Sciatic nerve (tissue), 2 donors: ENCODE results near the gene IP6K2. TPM values are rescaled to one million over a fixed set of nuclear protein-coding genes. Genes with fewer than 3 reads are reported as not detected.

Source experiments
- ATAC-seq: fragments of 200-7000 bp; cut with Tn5 transposase; one replicate; pipeline ENCODE4 v1.9.1; 2020; ENCODE audit warnings: mild to moderate bottlenecking, moderate library complexity
- DNase-seq: peaks from one replicate; pipeline ENCODE4 v3.0.0-alpha.2; 2020; ENCODE audit warnings: low spot score
- intact Hi-C: fragments of 100-400 bp; cut with DNase I; formaldehyde crosslinking; loops from one replicate; pipeline ENCODE4 v1.14.2; 2022
- microRNA-seq: library from miRNA; unstranded; fragments of <30 nt; microRNA quantifications from one replicate; pipeline ENCODE4 v1.2.0, GENCODE V29; 2020
- total RNA-seq: library from RNA; stranded (reverse); fragmentation: NEBNext Ultra II Directional; extraction: Animal tissue kit (Norgen Biotek cat#: 25700); gene quantifications from one replicate; pipeline ENCODE4 v1.2.1, GENCODE V29; 2021
- donor health status: DM: no; HTN: no; CAD: no.
- donor health status: DM: no; HTN: no; CAD: no.

The IP6K2 gene
- total RNA-seq, 1 donor from 2014 or later = 104 TPM

DNA sequence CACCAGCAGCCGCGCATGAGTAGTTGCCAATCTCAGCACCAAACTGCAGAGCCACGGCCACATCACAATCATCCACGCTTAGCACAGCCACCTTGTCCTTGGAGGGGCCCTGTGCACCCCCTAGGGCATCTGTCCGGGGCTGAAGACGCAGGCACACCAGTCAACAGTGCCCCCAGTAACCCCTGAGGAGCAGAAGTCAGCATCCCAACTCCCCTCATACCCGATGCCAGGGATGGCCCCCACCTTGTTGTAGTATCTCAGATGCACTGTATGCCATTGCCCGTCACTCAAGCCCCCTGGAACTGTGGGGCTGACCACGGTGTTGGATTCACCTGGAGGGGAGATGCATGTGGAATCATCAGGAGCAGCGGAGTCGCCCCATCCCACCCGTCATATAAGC is 62.0 kb downstream of the IP6K2 start:
- ATAC-seq (no peak), DNase-seq (no peak)
- intact Hi-C loops = no loop called here

- intact Hi-C loops = no loop called here
- DNase-seq (no peak), ATAC-seq (no peak)
Observed at GRCh38 chr3:48652923-48653715, 63.9 kb downstream of the IP6K2 start.

- no peak for ATAC-seq
- intact Hi-C loops = no loop called here
- no peak for DNase-seq
Observed at GRCh38 chr3:48651771-48652170, 65.2 kb downstream of the IP6K2 start.

- no peak for ATAC-seq
- intact Hi-C loops = no loop called here
- no peak for DNase-seq
Observed at GRCh38 chr3:48650723-48651122, 66.3 kb downstream of the IP6K2 start.

DNA sequence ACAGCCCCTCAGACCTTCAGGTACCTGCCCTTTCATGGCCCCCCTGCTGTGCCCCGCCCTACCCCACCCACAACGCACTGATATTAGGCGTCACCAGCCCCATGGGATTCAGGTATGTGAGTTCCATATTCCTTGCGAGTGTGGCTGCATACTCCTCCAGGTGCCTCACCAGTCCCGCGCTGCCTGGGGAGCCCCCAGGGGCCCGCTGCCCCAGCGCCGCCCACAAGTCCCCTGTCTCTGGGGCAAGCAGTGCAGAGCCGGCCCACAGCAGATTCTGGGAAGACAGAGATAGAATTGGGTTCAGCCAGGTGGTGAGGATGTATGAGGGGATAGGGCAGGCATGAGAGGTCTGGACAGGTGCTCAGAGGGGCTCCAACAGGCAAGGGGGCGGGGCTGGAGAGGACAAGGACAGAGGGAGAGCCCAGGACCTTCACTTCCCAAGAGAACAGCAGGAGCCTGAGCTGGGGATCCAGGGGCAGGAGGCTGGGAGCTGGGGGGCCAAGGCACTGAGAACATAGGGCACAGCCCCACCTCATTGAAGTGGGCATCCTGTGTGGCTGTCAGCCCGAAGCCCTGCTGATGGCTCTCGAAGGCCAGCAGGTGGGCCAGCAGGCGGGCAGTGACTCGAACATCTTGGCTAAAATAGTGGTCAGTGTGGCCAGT is 68.7 kb downstream of the IP6K2 start:
- DNase-seq (no peak), ATAC-seq (no peak)
- intact Hi-C loops = no loop called here

GRCh38 chr3:48647714-48648113 is 69.3 kb downstream of the IP6K2 start:
- intact Hi-C loops = no loop called here
- ATAC-seq (no peak), DNase-seq (no peak)

GRCh38 chr3:48644898-48645760 is 71.9 kb downstream of the IP6K2 start:
- intact Hi-C loops = no loop called here
- no peak for DNase-seq
- no peak for ATAC-seq

DNA sequence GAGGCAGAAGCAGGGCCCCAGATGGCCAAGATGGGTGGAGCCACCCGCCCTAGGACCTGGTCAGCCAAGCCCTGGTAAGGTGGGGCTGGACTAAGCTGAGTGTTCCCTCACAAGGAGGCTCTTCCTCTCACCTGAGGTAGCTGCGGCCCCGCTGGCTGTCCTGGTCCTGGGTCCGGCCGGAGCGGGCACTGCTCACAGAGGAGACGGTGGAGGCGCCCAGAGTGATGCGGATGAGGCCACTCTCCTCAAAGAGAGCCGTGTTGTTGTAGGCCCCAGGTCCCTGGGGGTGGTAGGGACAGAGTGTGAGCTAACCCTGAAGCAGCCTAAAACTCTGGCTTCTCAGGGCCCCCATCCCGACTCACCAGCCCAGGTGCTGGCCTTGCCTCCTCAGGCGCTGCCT is 74.4 kb downstream of the IP6K2 start:
- DNase-seq (no peak), ATAC-seq (no peak)
- intact Hi-C loops = no loop called here

DNA sequence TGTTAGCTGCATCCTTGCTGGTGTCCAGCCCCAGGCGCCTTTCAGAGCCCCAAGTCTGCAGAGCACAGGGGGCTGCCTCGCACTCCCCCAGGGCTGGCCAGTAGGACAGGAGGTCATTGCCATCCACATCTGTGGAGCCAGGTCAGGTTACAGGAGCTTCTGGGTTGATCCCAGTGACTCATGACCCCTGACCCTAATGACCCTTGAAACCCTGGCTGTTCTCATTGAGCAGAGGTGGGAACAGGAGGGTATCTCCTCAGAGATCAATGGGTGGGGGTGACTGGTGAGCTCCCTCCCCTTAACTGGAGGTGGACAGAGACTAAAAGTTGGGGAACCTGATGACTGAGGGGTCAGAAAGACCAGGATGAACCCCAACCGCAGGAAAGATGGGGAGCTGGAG is 75.6 kb downstream of the IP6K2 start:
- ATAC-seq (no peak), DNase-seq (no peak)
- intact Hi-C loops = no loop called here

GRCh38 chr3:48639944-48640606 is 76.9 kb downstream of the IP6K2 start:
- intact Hi-C loops = no loop called here
- DNase-seq (no peak), ATAC-seq (no peak)

Small RNA genes lying within 50 kb of the gene (microRNA-seq; reads per million reads assigned to microRNA genes)
- gene MIR4793 = not detected

Other genes with a start within 250 kb of the IP6K2 start
- 138 TPM for gene SHISA5, start 213.0 kb downstream of the IP6K2 start, total RNA-seq
- 7.9 TPM for gene PFKFB4, start 160.4 kb downstream of the IP6K2 start, total RNA-seq
- gene UCN2, start 153.4 kb downstream of the IP6K2 start, total RNA-seq = not detected
- gene COL7A1, start 121.9 kb downstream of the IP6K2 start, total RNA-seq = 8.7 TPM
- 96.9 TPM for gene UQCRC1, start 107.6 kb downstream of the IP6K2 start, total RNA-seq
- gene TMEM89, start 95.5 kb downstream of the IP6K2 start, total RNA-seq = not detected
- 17.1 TPM for gene SLC26A6, start 81.8 kb downstream of the IP6K2 start, total RNA-seq
- 1.5 TPM for gene CELSR3, start 54.3 kb downstream of the IP6K2 start, total RNA-seq
- gene NCKIPSD, start 31.3 kb downstream of the IP6K2 start, total RNA-seq = 29.3 TPM
- gene PRKAR2A, start 130.7 kb upstream of the IP6K2 start, total RNA-seq = 46.5 TPM
- gene SLC25A20, start 181.7 kb upstream of the IP6K2 start, total RNA-seq = 12.2 TPM
- gene ARIH2, start 201.6 kb upstream of the IP6K2 start, total RNA-seq = 88.9 TPM